SK-N-SH (cell line): ENCODE results near the gene MYLK2.

Experiments
- RAD21 ChIP-seq: IDR thresholded peaks from 2 replicates; pipeline ENCODE4 v1.6.1; 2012; ENCODE audit warnings: mild to moderate bottlenecking, low read length
- RFX5 ChIP-seq: IDR thresholded peaks from 2 replicates; pipeline ENCODE4 v1.6.1; 2012; ENCODE audit warnings: mild to moderate bottlenecking, improper control_type of control experiment, low read length
- TAF1 ChIP-seq: IDR thresholded peaks from 2 replicates; pipeline ENCODE4 v1.6.1; 2012; ENCODE audit warnings: low read depth, mild to moderate bottlenecking, low read length, moderate library complexity, borderline replicate concordance
- USF2 ChIP-seq: fragments of 150-350 bp; IDR thresholded peaks from 2 replicates; pipeline ENCODE4 v1.6.1; 2017; ENCODE audit warnings: antibody characterized with exemption, low read length, low read depth, borderline replicate concordance

- no peak for TF ChIP-seq TAF1
- TF ChIP-seq USF2 = no peak
- TF ChIP-seq RFX5 = no peak
- no peak for TF ChIP-seq RAD21
Measured at GRCh38 chr20:31809661-31810060, 9.5 kb upstream of the MYLK2 start.
